B cell (primary cell): ENCODE data around the gene ASIC4. TPM values are rescaled to one million over a fixed set of nuclear protein-coding genes. Genes with fewer than 3 reads are reported as not detected.
A peak's percentile ranks its signal among the peaks of the same experiment; 100 is the strongest.

Experiments used
- ATAC-seq: fragments of 200-7000 bp; cut with Tn5 transposase; one replicate; pipeline ENCODE4 v1.10.0; 2021; ENCODE audit warnings: low read depth, mild to moderate bottlenecking, moderate number of reproducible peaks, moderate library complexity
- CTCF ChIA-PET: fragments of 350-600 bp; sonication (Branson Sonifier 250); formaldehyde crosslinking; loops from one replicate; lab custom pipeline; 2021; ENCODE audit warnings: antibody characterized with exemption, inconsistent platforms; lab: Charles Lee
- POLR2A ChIA-PET: fragments of 350-600 bp; sonication (Branson Sonifier 250); formaldehyde crosslinking; loops from one replicate; lab custom pipeline; 2021; ENCODE audit warnings: antibody characterized with exemption; lab: Charles Lee
- DNase-seq: peaks from one replicate; pipeline ENCODE4 v3.0.0; 2013
- H2AFZ ChIP-seq: 2 replicates; pipeline ENCODE4 v1.6.1; 2012; ENCODE audit warnings: mild to moderate bottlenecking, low read depth, low read length; ENCODE audit not compliant: insufficient read depth, poor library complexity, severe bottlenecking
- H3K27ac ChIP-seq, 2 donors: 1 replicate in 1 of 2; 2 replicates in 1 of 2; pipeline ENCODE4 v1.5.1; 2012 to 2013; ENCODE audit warnings: low read length in 2 of 2, mild to moderate bottlenecking in 2 of 2, moderate library complexity in 1 of 2
- H3K27me3 ChIP-seq, 4 experiments: fragments of 200-600 bp in 1 of 4; sonication (generic) in 1 of 4; replicated peaks in 1 of 4; 1 replicate in 2 of 4; 2 replicates in 2 of 4; pipeline versions ENCODE4 v1.6.1 to v1.7.0; 2013 to 2016; ENCODE audit warnings: low read length in 3 of 4, mild to moderate bottlenecking in 2 of 4, mixed read lengths in 1 of 4, moderate library complexity in 1 of 4; ENCODE audit not compliant: insufficient read depth in 4 of 4, control insufficient read depth in 3 of 4; ENCODE audit errors: control extremely low read depth in 1 of 4
- H3K36me3 ChIP-seq, 2 experiments: replicated peaks in 1 of 2; 1 replicate in 1 of 2; 2 replicates in 1 of 2; pipeline versions ENCODE4 v1.6.1 to v1.7.1; 2013; ENCODE audit warnings: low read length in 1 of 2; ENCODE audit not compliant: insufficient read depth in 2 of 2, control insufficient read depth in 1 of 2; ENCODE audit errors: control extremely low read depth in 1 of 2, extremely low read depth in 1 of 2
- H3K4me1 ChIP-seq, 2 donors: fragments of 200-600 bp in 1 of 2; sonication (generic) in 1 of 2; 1 replicate in 1 of 2; 2 replicates in 1 of 2; pipeline versions ENCODE4 v1.5.1 to v1.6.1; 2013 to 2017; ENCODE audit warnings: low read length in 2 of 2; ENCODE audit not compliant: control insufficient read depth in 2 of 2, insufficient read depth in 2 of 2
- H3K4me2 ChIP-seq: replicated peaks from 2 replicates; pipeline ENCODE3; 2012; ENCODE audit warnings: mild to moderate bottlenecking, low read depth, low read length; ENCODE audit not compliant: poor library complexity, severe bottlenecking
- H3K4me3 ChIP-seq, 5 experiments: fragments of 200-600 bp in 1 of 5; sonication (generic) in 1 of 5; 1 replicate in 3 of 5; 2 replicates in 2 of 5; pipeline versions ENCODE4 v1.5.1 to v1.7.0; 2011 to 2016; ENCODE audit warnings: low read length in 4 of 5, mild to moderate bottlenecking in 4 of 5, low read depth in 2 of 5, control low read depth in 1 of 5, moderate library complexity in 1 of 5; ENCODE audit not compliant: insufficient read depth in 1 of 5; ENCODE audit errors: control extremely low read depth in 1 of 5, extremely low read depth in 1 of 5
- H3K79me2 ChIP-seq: fragments of 200-600 bp; sonication (generic); one replicate; pipeline ENCODE4 v1.6.0; 2016; ENCODE audit warnings: low read length; ENCODE audit not compliant: control insufficient read depth, insufficient read depth
- H3K9ac ChIP-seq: fragments of 200-600 bp; sonication (generic); 2 replicates; pipeline ENCODE4 v1.6.1; 2017; ENCODE audit warnings: mild to moderate bottlenecking, low read length, moderate library complexity
- H3K9me3 ChIP-seq, 3 donors: one replicate each; pipeline versions ENCODE4 v1.6.1 to v1.7.1; 2013; ENCODE audit warnings: low read length in 2 of 3; ENCODE audit not compliant: control insufficient read depth in 2 of 3, insufficient read depth in 1 of 3; ENCODE audit errors: control extremely low read depth in 1 of 3
- H4K20me1 ChIP-seq: 2 replicates; pipeline ENCODE4 v1.6.0; 2012; ENCODE audit warnings: mild to moderate bottlenecking, low read length; ENCODE audit not compliant: insufficient read depth, control insufficient read depth, poor library complexity, severe bottlenecking
- H3K27ac Mint-ChIP-seq: one replicate; pipeline ENCODE4 v1.8.0; 2021; ENCODE audit warnings: mixed read lengths
- H3K27me3 Mint-ChIP-seq: one replicate; pipeline ENCODE4 v1.8.0; 2021; ENCODE audit warnings: mixed read lengths
- H3K4me1 Mint-ChIP-seq: one replicate; pipeline ENCODE4 v1.8.0; 2021; ENCODE audit warnings: mixed read lengths
- H3K4me3 Mint-ChIP-seq: one replicate; pipeline ENCODE4 v1.8.0; 2021; ENCODE audit warnings: mixed read lengths
- H3K9me3 Mint-ChIP-seq: one replicate; pipeline ENCODE4 v1.8.0; 2022; ENCODE audit warnings: mixed read lengths; ENCODE audit not compliant: insufficient read depth
- EZH2 ChIP-seq: IDR thresholded peaks from 2 replicates; pipeline ENCODE4 v1.6.1; 2012; ENCODE audit warnings: borderline replicate concordance, low read depth, mild to moderate bottlenecking, moderate library complexity, low read length; ENCODE audit not compliant: insufficient read depth, poor library complexity, severe bottlenecking
- WGBS: methylation state at CpG from one replicate; pipeline ENCODE4 v1.1.5; 2013; ENCODE audit warnings: missing lambda C conversion rate; ENCODE audit not compliant: insufficient coverage; 5-methylcytosine and 5-hydroxymethylcytosine counted together
- intact Hi-C: fragments of 100-400 bp; cut with micrococcal nuclease; formaldehyde crosslinking; loops from one replicate; pipeline ENCODE4 v1.10.0; 2022
- polyA plus RNA-seq: library from polyadenylated mRNA; depleted of rRNA; stranded (reverse); fragments of >200 nt; gene quantifications from 2 replicates; pipeline ENCODE4 v1.2.3, GENCODE V29; 2012
- total RNA-seq, 2 donors: library from RNA; stranded (reverse); fragments of 120-200 nt in 1 of 2; gene quantifications; 1 replicate in 1 of 2; 2 replicates in 1 of 2; pipeline versions ENCODE4 v1.2.3 to v1.2.4, GENCODE V29; 2013 to 2022
- TF ChIP-seq, protein P1 (sequence below): fragments of 200-600 bp; IDR thresholded peaks from one replicate; pipeline ENCODE4 v1.8.0; 2022; ENCODE audit warnings: antibody characterized with exemption, mild to moderate bottlenecking

ASIC4 gene
- total and polyA plus RNA-seq, 2 donors (not counting 1 experiment from before 2014, with no cell fraction given) = not detected

DNA sequence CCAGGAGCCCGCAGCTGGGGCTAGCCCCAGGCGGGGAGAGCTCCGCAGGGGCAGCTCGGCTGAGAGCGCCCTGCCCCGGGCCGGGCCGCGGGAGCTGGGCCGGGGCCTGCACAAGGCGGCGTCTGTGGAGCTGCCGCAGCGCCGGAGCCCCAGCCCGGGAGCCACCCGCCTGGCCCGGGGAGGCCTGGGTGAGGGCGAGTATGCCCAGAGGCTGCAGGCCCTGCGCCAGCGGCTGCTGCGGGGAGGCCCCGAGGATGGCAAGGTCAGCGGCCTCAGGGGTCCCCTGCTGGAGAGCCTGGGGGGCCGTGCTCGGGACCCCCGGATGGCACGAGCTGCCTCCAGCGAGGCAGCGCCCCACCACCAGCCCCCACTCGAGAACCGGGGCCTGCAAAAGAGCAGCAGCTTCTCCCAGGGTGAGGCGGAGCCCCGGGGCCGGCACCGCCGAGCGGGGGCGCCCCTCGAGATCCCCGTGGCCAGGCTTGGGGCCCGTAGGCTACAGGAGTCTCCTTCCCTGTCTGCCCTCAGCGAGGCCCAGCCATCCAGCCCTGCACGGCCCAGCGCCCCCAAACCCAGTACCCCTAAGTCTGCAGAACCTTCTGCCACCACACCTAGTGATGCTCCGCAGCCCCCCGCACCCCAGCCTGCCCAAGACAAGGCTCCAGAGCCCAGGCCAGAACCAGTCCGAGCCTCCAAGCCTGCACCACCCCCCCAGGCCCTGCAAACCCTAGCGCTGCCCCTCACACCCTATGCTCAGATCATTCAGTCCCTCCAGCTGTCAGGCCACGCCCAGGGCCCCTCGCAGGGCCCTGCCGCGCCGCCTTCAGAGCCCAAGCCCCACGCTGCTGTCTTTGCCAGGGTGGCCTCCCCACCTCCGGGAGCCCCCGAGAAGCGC, 30.6 kb upstream of the ASIC4 start:
- WGBS = 17% methylated on average over 58 of the region's 58 CpGs
- POLR2A ChIA-PET = no interaction called here

More for the DNA sequence above, 30.6 kb upstream of the ASIC4 start:
- CTCF ChIA-PET = interaction anchor here (1.4 kb wide), 1 partner anchor 46 kb away, joined by 5 read pairs; no protein-coding TSS in a partner anchor
- peaks cover 10% of the 10 kb centered on the region for H3K4me1 Mint-ChIP-seq
- peak; percentile 15 for DNase-seq
- H3K9me3 Mint-ChIP-seq = no peaks in the 10 kb centered on the region
- no peaks in the 10 kb centered on the region for H3K79me2 ChIP-seq
- peak; percentile 28 for ATAC-seq
- peak overlapping the region; percentile 79 for H3K4me2 ChIP-seq
- H3K36me3 ChIP-seq = no peaks in the 10 kb centered on the region
- H3K4me3 ChIP-seq = peak overlapping the region in 4 of 5 experiments; percentile 4 to 37 (median 27)
- H3K4me1 ChIP-seq = peaks cover 7 to 16% of the 10 kb centered on the region in 2 donors
- H3K27me3 Mint-ChIP-seq = peaks cover 63% of the 10 kb centered on the region
- H2AFZ ChIP-seq = peak overlapping the region; percentile 70
- H3K4me3 Mint-ChIP-seq = peak overlapping the region; percentile 65
- H3K27me3 ChIP-seq = peaks cover 0 to 60% (median 19%) of the 10 kb centered on the region in 4 experiments
- TF ChIP-seq, protein P1, sequence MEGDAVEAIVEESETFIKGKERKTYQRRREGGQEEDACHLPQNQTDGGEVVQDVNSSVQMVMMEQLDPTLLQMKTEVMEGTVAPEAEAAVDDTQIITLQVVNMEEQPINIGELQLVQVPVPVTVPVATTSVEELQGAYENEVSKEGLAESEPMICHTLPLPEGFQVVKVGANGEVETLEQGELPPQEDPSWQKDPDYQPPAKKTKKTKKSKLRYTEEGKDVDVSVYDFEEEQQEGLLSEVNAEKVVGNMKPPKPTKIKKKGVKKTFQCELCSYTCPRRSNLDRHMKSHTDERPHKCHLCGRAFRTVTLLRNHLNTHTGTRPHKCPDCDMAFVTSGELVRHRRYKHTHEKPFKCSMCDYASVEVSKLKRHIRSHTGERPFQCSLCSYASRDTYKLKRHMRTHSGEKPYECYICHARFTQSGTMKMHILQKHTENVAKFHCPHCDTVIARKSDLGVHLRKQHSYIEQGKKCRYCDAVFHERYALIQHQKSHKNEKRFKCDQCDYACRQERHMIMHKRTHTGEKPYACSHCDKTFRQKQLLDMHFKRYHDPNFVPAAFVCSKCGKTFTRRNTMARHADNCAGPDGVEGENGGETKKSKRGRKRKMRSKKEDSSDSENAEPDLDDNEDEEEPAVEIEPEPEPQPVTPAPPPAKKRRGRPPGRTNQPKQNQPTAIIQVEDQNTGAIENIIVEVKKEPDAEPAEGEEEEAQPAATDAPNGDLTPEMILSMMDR = no peak
- TF ChIP-seq EZH2 = no peak
- no peaks in the 10 kb centered on the region for H4K20me1 ChIP-seq
- H3K9me3 ChIP-seq = peaks cover 0 to 3% (median 0%) of the 10 kb centered on the region in 3 donors
- intact Hi-C loops = no loop called here
- no peak overlapping the region for H3K27ac Mint-ChIP-seq
- H3K9ac ChIP-seq = peak overlapping the region; percentile 35
- H3K27ac ChIP-seq = no peak overlapping the region
